Keratinocyte (primary cell): ENCODE results near the gene PLB1.

Source experiments
- CTCF ChIP-seq, 3 experiments: IDR thresholded peaks in 1 of 3; conservative IDR thresholded peaks in 1 of 3; optimal IDR thresholded peaks in 1 of 3; 2 replicates in 2 of 3; 3 replicates in 1 of 3; pipeline versions ENCODE3 to v1.5.1; 2011; ENCODE audit warnings: low read length in 3 of 3, mild to moderate bottlenecking in 3 of 3, moderate library complexity in 2 of 3, control low read depth in 1 of 3, inconsistent platforms in 1 of 3; ENCODE audit not compliant: insufficient read depth in 2 of 3; ENCODE audit errors: extremely low read depth in 1 of 3
- EZH2 ChIP-seq: IDR thresholded peaks from one replicate; pipeline ENCODE4 v1.6.1; 2012; ENCODE audit warnings: inconsistent platforms, mild to moderate bottlenecking, low read length, moderate library complexity

GRCh38 chr2:28666496-28667184 lies 170.8 kb downstream of the PLB1 start:
- TF ChIP-seq CTCF (optimal IDR thresholded peaks at IDR 0.05 in 1 of 3, IDR thresholded peaks at IDR 0.05 in 1 of 3, conservative IDR thresholded peaks at IDR 0.05 in 1 of 3; ENCODE audit: extremely low read depth in 1 of 3, insufficient read depth in 2 of 3, low read length in 3 of 3) (no peak), EZH2 (no peak)
